HepG2 (cell line): ENCODE results near the gene TPH1. TPM values are rescaled to one million over a fixed set of nuclear protein-coding genes. Genes with fewer than 3 reads are reported as not detected.

Experiments used
- ATAC-seq: fragments of 200-7000 bp; cut with Tn5 transposase; 3 replicates; pipeline ENCODE4 v1.9.1; 2020; ENCODE audit warnings: mild to moderate bottlenecking, moderate library complexity
- BruUV-seq: library from RNA; stranded (reverse); fragments of 400-500 nt; replicated peaks from 2 replicates; lab custom pipeline; 2021; lab: Mats Ljungman, UMichigan
- CTCF ChIA-PET: fragments of 300-600 bp; formaldehyde crosslinking; extraction: SDS; loops from one replicate; lab custom pipeline; 2021; ENCODE audit warnings: low total read pairs, inconsistent platforms, low intra/inter-chr PET ratio; lab: Yijun Ruan, JAX
- POLR2A ChIA-PET: fragments of 350-600 bp; sonication (Branson Sonifier 250); formaldehyde crosslinking; loops from one replicate; lab custom pipeline; 2020; ENCODE audit warnings: antibody characterized with exemption, inconsistent platforms; lab: Yijun Ruan, JAX
- DNase-seq: peaks from one replicate; pipeline ENCODE4 v3.0.0-alpha.2; 2015; ENCODE audit warnings: low spot score
- FAIRE-seq: peaks from 3 replicates; lab custom pipeline; 2011; peaks lifted over from hg19 to GRCh38; lab: Jason Lieb, UNC
- H2AFZ ChIP-seq: one replicate; pipeline ENCODE4 v1.6.1; 2011; ENCODE audit warnings: low read length, inconsistent platforms
- H3K27ac ChIP-seq: fragments of 300-600 bp; 3 replicates; pipeline ENCODE4 v1.8.0; 2011; ENCODE audit warnings: mixed run types, mild to moderate bottlenecking, mixed read lengths, low read length, inconsistent platforms; ENCODE audit not compliant: insufficient read depth; ENCODE audit errors: extremely low read length
- H3K27me3 ChIP-seq, 2 experiments: fragments of 200-600 bp in 1 of 2; 2 replicates in 1 of 2; 3 replicates in 1 of 2; pipeline versions ENCODE4 v1.6.0 to v1.8.0; 2011; ENCODE audit warnings: low read length in 2 of 2, mild to moderate bottlenecking in 2 of 2, moderate library complexity in 2 of 2, inconsistent platforms in 1 of 2; ENCODE audit not compliant: insufficient read depth in 2 of 2, control insufficient read depth in 1 of 2
- H3K36me3 ChIP-seq, 2 experiments: fragments of 200-600 bp in 1 of 2; replicated peaks in 1 of 2; 2 replicates in 1 of 2; 3 replicates in 1 of 2; pipeline versions ENCODE4 v1.5.1 to v1.8.0; 2011; ENCODE audit warnings: low read length in 2 of 2, inconsistent platforms in 1 of 2; ENCODE audit not compliant: insufficient read depth in 2 of 2, control insufficient read depth in 1 of 2
- H3K4me1 ChIP-seq: 2 replicates; pipeline ENCODE4 v1.5.1; 2012; ENCODE audit warnings: low read length, inconsistent platforms; ENCODE audit not compliant: insufficient read depth
- H3K4me2 ChIP-seq: 2 replicates; pipeline ENCODE4 v1.6.0; 2011; ENCODE audit warnings: low read depth, low read length, inconsistent platforms
- H3K4me3 ChIP-seq, 3 experiments: fragments of 200-600 bp in 1 of 3; sonication (generic), shearing (Covaris generic) in 1 of 3; replicated peaks in 1 of 3; 2 replicates each; pipeline ENCODE4 v1.5.1; 2011 to 2016; ENCODE audit warnings: low read length in 3 of 3, inconsistent platforms in 2 of 3, low read depth in 2 of 3, mild to moderate bottlenecking in 2 of 3, control low read depth in 1 of 3, mixed read lengths in 1 of 3; ENCODE audit not compliant: insufficient read depth in 1 of 3
- H3K79me2 ChIP-seq: one replicate; pipeline ENCODE4 v1.6.1; 2011; ENCODE audit warnings: low read length, inconsistent platforms; ENCODE audit not compliant: insufficient read depth
- H3K9ac ChIP-seq: 2 replicates; pipeline ENCODE4 v1.6.0; 2011; ENCODE audit warnings: mild to moderate bottlenecking, low read depth, low read length, inconsistent platforms; ENCODE audit not compliant: insufficient read depth
- H3K9me3 ChIP-seq: 2 replicates; pipeline ENCODE4 v1.5.1; 2012; ENCODE audit warnings: mild to moderate bottlenecking, low read length
- H4K20me1 ChIP-seq: 2 replicates; pipeline ENCODE4 v1.6.0; 2011; ENCODE audit warnings: inconsistent platforms, mild to moderate bottlenecking, low read length, moderate library complexity; ENCODE audit not compliant: insufficient read depth
- AKAP8 ChIP-seq: sonication (generic); formaldehyde crosslinking; IDR thresholded peaks from 2 replicates; pipeline ENCODE4 v1.5.1; 2020; ENCODE audit warnings: mild to moderate bottlenecking, missing genetic modification reagents
- DNMT3B ChIP-seq: conservative IDR thresholded peaks from 2 replicates; pipeline ENCODE4 v1.6.1; 2016; ENCODE audit warnings: missing biosample characterization, control low read depth
- HMGXB3 ChIP-seq: sonication (generic); formaldehyde crosslinking; IDR thresholded peaks from 2 replicates; pipeline ENCODE4 v1.4.0; 2020; ENCODE audit warnings: missing genetic modification reagents, borderline replicate concordance
- HOXA7 ChIP-seq: sonication (generic); formaldehyde crosslinking; IDR thresholded peaks from 2 replicates; pipeline ENCODE4 v1.8.1; 2022; ENCODE audit warnings: mild to moderate bottlenecking, missing genetic modification reagents, moderate library complexity
- MAZ ChIP-seq, 2 experiments: sonication (generic) in 1 of 2; formaldehyde crosslinking in 1 of 2; IDR thresholded peaks; 2 replicates each; pipeline versions ENCODE4 v1.5.0 to v1.6.1; 2012 to 2020; ENCODE audit warnings: low read depth in 2 of 2, mild to moderate bottlenecking in 2 of 2, borderline replicate concordance in 1 of 2, improper control_type of control experiment in 1 of 2, low read length in 1 of 2, missing genetic modification reagents in 1 of 2, moderate library complexity in 1 of 2
- MLX ChIP-seq: IDR thresholded peaks from 2 replicates; pipeline ENCODE4 v1.6.1; 2016
- MXD3 ChIP-seq: IDR thresholded peaks from 2 replicates; pipeline ENCODE4 v1.6.1; 2016; ENCODE audit warnings: mild to moderate bottlenecking, missing biosample characterization, missing genetic modification reagents
- TEAD3 ChIP-seq: optimal IDR thresholded peaks from 2 replicates; pipeline ENCODE3; 2016; ENCODE audit warnings: borderline replicate concordance
- TMF1 ChIP-seq: sonication (generic); formaldehyde crosslinking; IDR thresholded peaks from 2 replicates; pipeline ENCODE4 v1.8.1; 2022; ENCODE audit warnings: low read depth, missing genetic modification reagents
- ZNF10 ChIP-seq: sonication (generic); formaldehyde crosslinking; IDR thresholded peaks from 2 replicates; pipeline ENCODE4 v1.4.0; 2020; ENCODE audit warnings: mild to moderate bottlenecking, low read depth, missing genetic modification reagents, borderline replicate concordance
- ZNF275 ChIP-seq: sonication (generic); formaldehyde crosslinking; IDR thresholded peaks from 2 replicates; pipeline ENCODE4 v1.8.0; 2022; ENCODE audit warnings: missing genetic modification reagents, mild to moderate bottlenecking, inconsistent platforms, borderline replicate concordance
- ZNF564 ChIP-seq: sonication (generic); formaldehyde crosslinking; IDR thresholded peaks from 2 replicates; pipeline ENCODE4 v1.8.1; 2023; ENCODE audit warnings: mild to moderate bottlenecking, missing genetic modification reagents
- ZNF576 ChIP-seq: sonication (generic); formaldehyde crosslinking; IDR thresholded peaks from 2 replicates; pipeline ENCODE4 v1.4.0; 2020; ENCODE audit warnings: mild to moderate bottlenecking, missing genetic modification reagents
- ZNF704 ChIP-seq: sonication (generic); formaldehyde crosslinking; IDR thresholded peaks from 2 replicates; pipeline ENCODE4 v1.8.1; 2023; ENCODE audit warnings: mild to moderate bottlenecking, inconsistent platforms, moderate library complexity, missing genetic modification reagents, borderline replicate concordance
- WGBS: methylation state at CpG from one replicate; pipeline ENCODE4 v1.1.6; 2017; ENCODE audit warnings: low lambda C conversion rate; 5-methylcytosine and 5-hydroxymethylcytosine counted together
- in situ Hi-C: cut with HindIII; loops from 2 replicates; pipeline ENCODE4 v1.10.0; 2017; ENCODE audit warnings: low pct_unique_long_range_greater_than_20kb; ENCODE audit not compliant: extremely low pct_ligation_motif_present
- intact Hi-C: fragments of 100-400 bp; cut with micrococcal nuclease; formaldehyde crosslinking; loops from one replicate; pipeline ENCODE4 v1.10.0; 2022; ENCODE audit not compliant: unreplicated experiment
- polyA plus RNA-seq, 8 experiments: library from polyadenylated mRNA; depleted of rRNA in 3 of 8; stranded (reverse) in 7 of 8; unstranded in 1 of 8; fragments of >200 nt; fragmentation: Illumina TruSeq in 4 of 8; extraction: Trizol in 4 of 8; gene quantifications; 2 replicates each; pipeline versions ENCODE4 v1.2.1 to v1.2.3, GENCODE V29; 2011 to 2016; ENCODE audit warnings: low read depth in 4 of 8, missing spikeins in 1 of 8, mixed read lengths in 1 of 8; ENCODE audit not compliant: insufficient read depth in 1 of 8
- total RNA-seq, 5 experiments: library from RNA; depleted of rRNA; stranded (reverse); fragments of >200 nt; fragmentation: Illumina TruSeq; extraction: Trizol; gene quantifications; 2 replicates each; pipeline ENCODE4 v1.2.3, GENCODE V29; 2016; ENCODE audit warnings: low read depth in 1 of 5

TPH1 gene
- total and polyA plus RNA-seq, 2 of the 13 experiments (the other 11 are each of a cell fraction or from before 2014, with no cell fraction given) = 0.26 to 0.53 TPM

GRCh38 chr11:18027475-18027874 is 18.6 kb downstream of the TPH1 start:
- in situ Hi-C loops (no loop called here), intact Hi-C loops (no loop called here)
- no peaks in the 10 kb centered on the region for H3K27me3 ChIP-seq
- BruUV-seq = no TSS peak
- H3K9me3 ChIP-seq = no peaks in the 10 kb centered on the region
- no peak overlapping the region for H2AFZ ChIP-seq
- H3K4me2 ChIP-seq = no peak overlapping the region
- WGBS = 98% methylated on average over 2 of the region's 2 CpGs
- no peaks in the 10 kb centered on the region for H4K20me1 ChIP-seq
- no peak overlapping the region for H3K4me3 ChIP-seq
- ChIA-PET CTCF (no interaction called here), POLR2A (no interaction called here)
- no peaks in the 10 kb centered on the region for H3K36me3 ChIP-seq
- no peaks in the 10 kb centered on the region for H3K79me2 ChIP-seq
- ATAC-seq (no peak), FAIRE-seq (no peak), DNase-seq (no peak)
- H3K4me1 ChIP-seq = peaks cover 5% of the 10 kb centered on the region; the same call in 1 of the 2 replicates
- H3K27ac ChIP-seq = no peak overlapping the region
- no peak overlapping the region for H3K9ac ChIP-seq
- TF ChIP-seq ZNF564 (CRISPR knock-in tag) (no peak), ZNF275 (CRISPR knock-in tag) (no peak), MAZ (IDR thresholded peaks at IDR 0.05; ENCODE audit: borderline replicate concordance, low read depth, low read length) (no peak), MAZ (CRISPR knock-in tag; IDR thresholded peaks at IDR 0.05; ENCODE audit: low read depth) (no peak), ZNF704 (CRISPR knock-in tag) (no peak), HMGXB3 (no peak), ZNF10 (CRISPR knock-in tag) (no peak), MLX (CRISPR knock-in tag) (no peak), DNMT3B (CRISPR knock-in tag) (no peak), MXD3 (CRISPR knock-in tag) (no peak), HOXA7 (CRISPR knock-in tag) (no peak), TEAD3 (CRISPR knock-in tag) (no peak), ZNF576 (CRISPR knock-in tag) (no peak), TMF1 (no peak), AKAP8 (CRISPR knock-in tag) (no peak)
